GM12873 (cell line): Measurements from ENCODE around the gene PRR16.

Experiments used
- CTCF ChIP-seq: IDR thresholded peaks from 2 replicates; pipeline ENCODE4 v1.5.1; 2012; ENCODE audit warnings: low read depth, mild to moderate bottlenecking, moderate library complexity, low read length, control low read depth; ENCODE audit not compliant: insufficient read depth; ENCODE audit errors: missing control alignments

The PRR16 gene

GRCh38 chr5:120442694-120443093, 21.4 kb upstream of the PRR16 start:
- TF ChIP-seq CTCF, result no peak

- TF ChIP-seq CTCF, result no peak
These were observed 20.5 kb upstream of the PRR16 start for GRCh38 chr5:120443607-120444006.

DNA sequence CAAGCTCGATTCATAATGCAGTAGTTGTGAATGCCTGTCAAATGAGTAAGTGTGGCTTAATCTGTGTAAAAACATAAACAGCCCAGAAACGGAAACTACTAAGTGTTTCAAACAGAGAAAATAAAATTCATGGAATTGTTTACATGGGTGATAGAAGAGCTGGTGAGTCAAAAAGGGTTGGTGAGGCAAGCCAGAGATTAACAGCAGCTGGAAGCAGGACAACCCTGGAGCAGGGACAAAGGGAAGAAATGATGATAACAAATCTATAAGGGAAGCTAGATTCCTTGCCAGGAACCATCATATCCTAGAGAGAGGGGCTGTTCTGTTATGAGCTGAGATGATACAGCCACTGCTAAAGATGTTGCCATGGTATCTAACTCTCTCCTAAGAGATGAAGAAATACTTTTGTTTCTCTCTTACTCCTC, 18.0 kb upstream of the PRR16 start:
- TF ChIP-seq CTCF, result no peak

- TF ChIP-seq CTCF, result no peak
These were observed 17.2 kb upstream of the PRR16 start for GRCh38 chr5:120446901-120447300.

- TF ChIP-seq CTCF, result no peak
These were observed 16.3 kb upstream of the PRR16 start for GRCh38 chr5:120447706-120448239.

- no peak for TF ChIP-seq CTCF
These were observed 14.6 kb upstream of the PRR16 start for GRCh38 chr5:120449501-120449900.

DNA sequence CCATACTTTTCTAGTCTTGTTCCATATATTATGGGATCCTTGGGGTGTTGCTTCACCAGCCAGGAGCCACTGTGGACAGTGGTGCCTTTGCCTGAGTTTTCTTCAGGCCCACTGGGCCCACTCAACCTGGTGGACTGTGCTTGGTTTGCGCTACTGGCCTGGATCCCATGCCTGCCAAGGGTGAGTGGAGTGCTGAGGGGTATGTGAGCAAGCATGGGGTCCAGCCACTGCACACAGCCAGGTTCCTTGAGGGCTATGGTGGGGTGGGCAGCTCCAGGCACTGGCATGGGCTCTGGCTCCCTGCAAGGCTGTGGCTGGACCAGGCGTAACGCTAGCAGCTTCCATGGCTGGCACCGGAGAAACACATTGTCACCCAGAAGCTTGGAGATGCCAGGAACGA, 13.2 kb upstream of the PRR16 start:
- no peak for TF ChIP-seq CTCF
